Activated CD8-positive, alpha-beta memory T cell treated with anti-CD3 and anti-CD28 coated beads, Interleukin-2, amount 50 U/mL, for 24 hours (primary cell): ENCODE data around the gene SRPRB.
"Not testable (repeated sequence)": the region's sequence is repeated elsewhere in the genome, so short reads cannot be mapped to it uniquely, and the experiment has no call there.

Experiments used
- DNase-seq: peaks from one replicate; pipeline ENCODE4 v3.0.0-alpha.2; 2020; ENCODE audit errors: extremely low read depth

The SRPRB gene

GRCh38 chr3:133777807-133778568 is 27.6 kb upstream of the SRPRB start:
- DNase-seq = no peak

GRCh38 chr3:133779626-133780203 is 25.9 kb upstream of the SRPRB start:
- no peak for DNase-seq

- DNase-seq = not testable (repeated sequence)
Observed at GRCh38 chr3:133780756-133781155, 24.9 kb upstream of the SRPRB start.

GRCh38 chr3:133781570-133781969 is 24.0 kb upstream of the SRPRB start:
- DNase-seq = no peak

- DNase-seq = no peak
Observed at GRCh38 chr3:133782454-133782853, 23.2 kb upstream of the SRPRB start.

- no peak for DNase-seq
Observed at GRCh38 chr3:133783762-133784161, 21.9 kb upstream of the SRPRB start.

- no peak for DNase-seq
Observed at GRCh38 chr3:133788024-133788423, 17.6 kb upstream of the SRPRB start.

GRCh38 chr3:133792171-133792763 is 13.3 kb upstream of the SRPRB start:
- DNase-seq = no peak

- DNase-seq = no peak
Observed at GRCh38 chr3:133797396-133798105, 8.1 kb upstream of the SRPRB start.

- DNase-seq = no peak
Observed at GRCh38 chr3:133799794-133800585, 5.6 kb upstream of the SRPRB start.

GRCh38 chr3:133803469-133803868 is 2.1 kb upstream of the SRPRB start:
- no peak for DNase-seq

GRCh38 chr3:133804896-133805295 is 719 bp upstream of the SRPRB start:
- no peak for DNase-seq

- DNase-seq = no peak
Observed at GRCh38 chr3:133805384-133805701, 272 bp upstream of the SRPRB start.

- no peak for DNase-seq
Observed at GRCh38 chr3:133812872-133813271, 7.3 kb downstream of the SRPRB start.

GRCh38 chr3:133815386-133815785 is 9.8 kb downstream of the SRPRB start:
- DNase-seq = no peak

GRCh38 chr3:133820129-133820528 is 14.5 kb downstream of the SRPRB start:
- no peak for DNase-seq

GRCh38 chr3:133820889-133821675 is 15.5 kb downstream of the SRPRB start:
- no peak for DNase-seq

GRCh38 chr3:133821767-133822638 is 16.4 kb downstream of the SRPRB start:
- no peak for DNase-seq

GRCh38 chr3:133824961-133825485 is 19.4 kb downstream of the SRPRB start:
- DNase-seq = no peak
